ENCODE results near the gene HOXC11. TPM values are rescaled to one million over a fixed set of nuclear protein-coding genes. Genes with fewer than 3 reads are reported as not detected.

Gene HOXC11
- total and polyA plus RNA-seq, 8 donors: not detected

DNA sequence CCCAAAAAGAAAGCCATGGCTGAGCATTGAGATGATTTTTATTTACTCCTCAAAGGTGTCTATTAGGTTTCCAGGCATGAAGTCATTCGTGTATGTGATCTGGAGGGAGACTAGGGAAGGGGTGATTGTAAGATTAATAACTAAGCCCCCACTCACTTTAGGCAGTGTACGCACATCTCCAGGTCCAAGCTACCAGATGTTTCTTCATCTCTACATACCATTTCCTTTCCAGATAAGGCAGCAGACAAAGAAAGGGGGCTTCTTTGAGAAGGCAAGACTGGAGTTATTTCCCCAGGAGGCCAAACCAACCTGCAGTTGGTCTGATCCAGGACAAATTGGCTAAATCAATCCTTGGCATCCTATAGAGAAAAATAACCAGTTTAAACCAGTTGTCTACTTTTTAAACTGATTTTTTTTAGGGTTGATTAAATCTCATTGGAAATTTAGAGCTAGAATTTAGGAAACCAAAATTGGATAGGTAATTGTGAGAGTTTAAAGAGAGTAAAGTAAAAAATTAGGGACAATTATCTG is 30.4 kb upstream of the HOXC11 start:
- intact Hi-C loops (cut with DNase I): no loop called here
- TF ChIP-seq, protein P1, sequence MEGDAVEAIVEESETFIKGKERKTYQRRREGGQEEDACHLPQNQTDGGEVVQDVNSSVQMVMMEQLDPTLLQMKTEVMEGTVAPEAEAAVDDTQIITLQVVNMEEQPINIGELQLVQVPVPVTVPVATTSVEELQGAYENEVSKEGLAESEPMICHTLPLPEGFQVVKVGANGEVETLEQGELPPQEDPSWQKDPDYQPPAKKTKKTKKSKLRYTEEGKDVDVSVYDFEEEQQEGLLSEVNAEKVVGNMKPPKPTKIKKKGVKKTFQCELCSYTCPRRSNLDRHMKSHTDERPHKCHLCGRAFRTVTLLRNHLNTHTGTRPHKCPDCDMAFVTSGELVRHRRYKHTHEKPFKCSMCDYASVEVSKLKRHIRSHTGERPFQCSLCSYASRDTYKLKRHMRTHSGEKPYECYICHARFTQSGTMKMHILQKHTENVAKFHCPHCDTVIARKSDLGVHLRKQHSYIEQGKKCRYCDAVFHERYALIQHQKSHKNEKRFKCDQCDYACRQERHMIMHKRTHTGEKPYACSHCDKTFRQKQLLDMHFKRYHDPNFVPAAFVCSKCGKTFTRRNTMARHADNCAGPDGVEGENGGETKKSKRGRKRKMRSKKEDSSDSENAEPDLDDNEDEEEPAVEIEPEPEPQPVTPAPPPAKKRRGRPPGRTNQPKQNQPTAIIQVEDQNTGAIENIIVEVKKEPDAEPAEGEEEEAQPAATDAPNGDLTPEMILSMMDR (IDR thresholded peaks at IDR 0.05): no peak
- ATAC-seq: no peak
- H3K27me3 ChIP-seq: peaks cover 97 to 100% of the 10 kb centered on the region in 2 donors
- no peaks in the 10 kb centered on the region for H3K4me1 ChIP-seq
- H3K4me3 ChIP-seq: no peak overlapping the region
- no peaks in the 10 kb centered on the region for H3K36me3 ChIP-seq
- DNase-seq: no peak
- H3K9me3 ChIP-seq: no peaks in the 10 kb centered on the region
- H3K27ac ChIP-seq: no peak overlapping the region

DNA sequence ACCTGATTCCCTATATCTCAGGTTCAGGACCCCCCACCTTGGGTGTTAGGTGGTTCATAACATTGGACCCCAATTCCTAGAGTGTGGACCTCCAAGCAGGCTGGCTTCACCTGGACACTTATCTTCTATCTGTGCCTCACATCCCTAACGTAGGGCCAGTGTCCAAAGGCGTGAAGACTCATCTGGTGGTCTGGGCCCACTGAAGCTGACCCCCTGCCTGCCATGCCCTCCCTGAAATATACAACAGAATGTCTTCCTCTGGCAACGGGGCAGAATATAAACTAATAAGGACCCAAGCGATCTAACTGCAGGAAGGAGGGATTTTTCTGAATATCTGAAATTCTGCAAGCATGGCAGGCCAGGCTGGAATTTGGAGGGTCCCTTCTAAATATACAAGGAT is 28.7 kb upstream of the HOXC11 start:
- H3K27me3 ChIP-seq: peaks cover 97 to 100% of the 10 kb centered on the region in 2 donors
- TF ChIP-seq, protein P1 (IDR thresholded peaks at IDR 0.05): no peak
- H3K36me3 ChIP-seq: no peaks in the 10 kb centered on the region
- H3K4me3 ChIP-seq: no peak overlapping the region
- no peaks in the 10 kb centered on the region for H3K4me1 ChIP-seq
- DNase-seq (no peak), ATAC-seq (no peak)
- intact Hi-C loops (cut with DNase I): no loop called here
- H3K9me3 ChIP-seq: no peaks in the 10 kb centered on the region
- H3K27ac ChIP-seq: no peak overlapping the region

DNA sequence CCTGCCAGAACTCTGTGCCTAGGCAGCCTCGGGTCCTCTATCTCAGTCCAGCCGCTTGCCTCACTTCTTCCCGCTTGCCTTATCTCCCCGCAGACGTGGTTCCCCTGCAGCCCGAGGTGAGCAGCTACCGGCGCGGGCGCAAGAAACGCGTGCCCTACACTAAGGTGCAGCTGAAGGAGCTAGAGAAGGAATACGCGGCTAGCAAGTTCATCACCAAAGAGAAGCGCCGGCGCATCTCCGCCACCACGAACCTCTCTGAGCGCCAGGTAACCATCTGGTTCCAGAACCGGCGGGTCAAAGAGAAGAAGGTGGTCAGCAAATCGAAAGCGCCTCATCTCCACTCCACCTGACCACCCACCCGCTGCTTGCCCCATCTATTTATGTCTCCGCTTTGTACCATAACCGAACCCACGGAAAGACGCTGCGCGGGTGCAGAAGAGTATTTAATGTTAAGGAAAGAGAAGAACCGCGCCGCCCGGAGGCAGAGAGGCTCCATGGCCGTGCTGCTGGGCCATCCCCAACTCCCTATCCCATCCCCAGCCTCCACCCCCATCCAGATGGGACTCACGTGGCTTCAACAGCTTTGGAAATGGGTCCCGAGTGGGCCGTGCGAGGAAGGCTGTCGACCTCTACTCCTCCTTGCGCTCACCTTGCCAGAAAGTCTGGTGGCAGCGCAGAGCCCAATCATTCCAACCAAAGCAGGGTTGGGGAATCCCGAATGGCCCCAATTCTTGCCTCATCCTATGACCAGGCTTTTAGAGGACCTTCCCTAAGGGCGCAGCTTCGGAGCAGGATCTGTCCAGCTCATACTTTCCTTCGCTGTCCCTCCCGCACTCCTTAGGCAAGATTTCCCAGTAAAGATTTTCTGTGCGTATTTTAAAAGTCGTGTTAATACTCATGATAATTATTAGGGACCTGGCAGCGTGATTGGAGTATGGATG is 27.7 kb upstream of the HOXC11 start:
- intact Hi-C loops (cut with DNase I): no loop called here

DNA sequence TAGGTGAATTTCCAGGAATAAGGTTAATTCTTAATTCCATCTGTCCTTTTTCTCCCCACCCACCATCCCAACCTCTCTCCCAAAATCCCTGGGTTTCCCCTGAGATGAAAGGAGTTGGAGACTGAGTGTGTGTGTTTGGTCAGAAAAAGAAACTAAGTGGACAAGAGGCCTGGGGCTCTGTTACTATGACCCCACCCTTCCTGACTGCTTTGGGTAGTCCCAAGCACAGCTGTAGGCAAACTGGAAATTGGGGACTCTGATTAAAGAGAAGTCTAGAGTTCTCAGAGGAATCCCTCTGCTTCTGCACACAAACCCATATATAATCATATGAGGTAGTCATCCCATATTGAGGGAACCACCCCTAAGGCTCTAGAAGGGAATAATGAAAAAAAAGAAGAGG is 25.2 kb upstream of the HOXC11 start:
- Histone ChIP-seq H3K27ac (no peak overlapping the region), H3K4me1 (peaks cover 0 to 7% of the 10 kb centered on the region in 2 donors), H3K36me3 (no peaks in the 10 kb centered on the region), H3K27me3 (peaks cover 99 to 100% of the 10 kb centered on the region in 2 donors), H3K4me3 (no peak overlapping the region), H3K9me3 (no peaks in the 10 kb centered on the region)
- TF ChIP-seq, protein P1 (IDR thresholded peaks at IDR 0.05): no peak
- intact Hi-C loops (cut with DNase I): no loop called here
- ATAC-seq: no peak
- DNase-seq: no peak

More for the DNA sequence above, 27.7 kb upstream of the HOXC11 start:
- no peaks in the 10 kb centered on the region for H3K4me1 ChIP-seq
- no peaks in the 10 kb centered on the region for H3K9me3 ChIP-seq
- TF ChIP-seq, protein P1 (IDR thresholded peaks at IDR 0.05): no peak
- H3K27me3 ChIP-seq: peaks cover 97 to 100% of the 10 kb centered on the region in 2 donors
- H3K4me3 ChIP-seq: no peak overlapping the region
- ATAC-seq: no peak
- peak in 1 of 4 donors; percentile 50 for DNase-seq
- no peaks in the 10 kb centered on the region for H3K36me3 ChIP-seq
- no peak overlapping the region for H3K27ac ChIP-seq

Measured in left lung (tissue), 10 donors.